A549 (cell line): ENCODE results near the gene MUC6. TPM values are rescaled to one million over a fixed set of nuclear protein-coding genes. Genes with fewer than 3 reads are reported as not detected.
A peak's percentile ranks its signal among the peaks of the same experiment; 100 is the strongest.
"Not testable (repeated sequence)": the region's sequence is repeated elsewhere in the genome, so short reads cannot be mapped to it uniquely, and the experiment has no call there.

Source experiments
- ATAC-seq, 2 experiments: fragments of 200-7000 bp in 1 of 2; fragments of >200 bp in 1 of 2; cut with Nextera tagmentation in 1 of 2; cut with Tn5 transposase in 1 of 2; 3 replicates each; pipeline versions ENCODE4 v1.8.0 to v1.9.1; 2018 to 2020; ENCODE audit warnings: mild to moderate bottlenecking in 1 of 2, moderate library complexity in 1 of 2
- CTCF ChIA-PET: fragments of 300-600 bp; sonication (Branson Sonifier 250); formaldehyde crosslinking; extraction: SDS; loops from one replicate; lab custom pipeline; 2021; ENCODE audit warnings: antibody characterized with exemption, inconsistent platforms; lab: Yijun Ruan, JAX
- POLR2A ChIA-PET: fragments of 350-600 bp; formaldehyde crosslinking; extraction: SDS; loops from one replicate; lab custom pipeline; 2021; ENCODE audit warnings: antibody characterized with exemption, inconsistent platforms; lab: Yijun Ruan, JAX
- DNase-seq, 2 experiments: peaks; one replicate each; pipeline versions ENCODE4 v3.0.0 to v3.0.0-alpha.2; 2011 to 2016; ENCODE audit warnings: low read depth in 1 of 2, low spot score in 1 of 2
- FAIRE-seq: peaks from 2 replicates; lab custom pipeline; 2011; peaks lifted over from hg19 to GRCh38; lab: Jason Lieb, UNC
- H3K27ac ChIP-seq, 2 experiments: fragments of >200 bp; sonication (Bioruptor Twin); formaldehyde crosslinking; 3 replicates each; pipeline ENCODE4 v1.5.1; 2016 to 2017
- H3K4me1 ChIP-seq: fragments of >200 bp; sonication (Bioruptor Twin); formaldehyde crosslinking; 3 replicates; pipeline ENCODE4 v1.6.1; 2016
- H3K4me2 ChIP-seq: fragments of >200 bp; sonication (Bioruptor Twin); formaldehyde crosslinking; 3 replicates; pipeline ENCODE4 v1.6.1; 2016
- H3K4me3 ChIP-seq: fragments of >200 bp; sonication (Bioruptor Twin); formaldehyde crosslinking; 3 replicates; pipeline ENCODE4 v1.5.1; 2016
- H3K9me3 ChIP-seq: fragments of >200 bp; sonication (Bioruptor Twin); formaldehyde crosslinking; 3 replicates; pipeline ENCODE4 v1.6.1; 2016
- CHD4 ChIP-seq: fragments of 200-600 bp; sonication (generic); IDR thresholded peaks from 2 replicates; pipeline ENCODE4 v1.6.1; 2016; ENCODE audit warnings: antibody characterized with exemption, mild to moderate bottlenecking, borderline replicate concordance
- EP300 ChIP-seq, 2 experiments: fragments of >200 bp; sonication (Bioruptor Twin); formaldehyde crosslinking; IDR thresholded peaks; 2 replicates in 1 of 2; 3 replicates in 1 of 2; pipeline ENCODE4 v1.6.1; 2016 to 2017
- ESRRA ChIP-seq: fragments of 150-350 bp; IDR thresholded peaks from 2 replicates; pipeline ENCODE4 v1.6.1; 2014; ENCODE audit warnings: mild to moderate bottlenecking, low read length, borderline replicate concordance
- FOSL2 ChIP-seq, 2 experiments: fragments of 450-650 bp in 1 of 2; fragments of >200 bp in 1 of 2; sonication (Bioruptor Twin) in 1 of 2; formaldehyde crosslinking; IDR thresholded peaks; 2 replicates each; pipeline versions ENCODE4 v1.5.0 to v1.6.1; 2016 to 2020; ENCODE audit warnings: mild to moderate bottlenecking in 1 of 2, moderate library complexity in 1 of 2
- HOXB5 ChIP-seq: fragments of 250-450 bp; sonication (Bioruptor Pico); IDR thresholded peaks from 2 replicates; pipeline ENCODE4 v1.5.0; 2020; ENCODE audit warnings: mild to moderate bottlenecking, moderate library complexity
- MYC ChIP-seq: IDR thresholded peaks from 2 replicates; pipeline ENCODE4 v1.6.1; 2012; ENCODE audit warnings: mild to moderate bottlenecking, inconsistent platforms, low read length, improper control_type of control experiment, borderline replicate concordance
- NR3C1 ChIP-seq: fragments of >200 bp; sonication (Bioruptor Twin); formaldehyde crosslinking; IDR thresholded peaks from 3 replicates; pipeline ENCODE4 v1.6.1; 2017
- PBX3 ChIP-seq: IDR thresholded peaks from 2 replicates; pipeline ENCODE4 v1.6.1; 2012
- RAD21 ChIP-seq, 2 experiments: fragments of >200 bp in 1 of 2; sonication (Bioruptor Twin) in 1 of 2; formaldehyde crosslinking in 1 of 2; IDR thresholded peaks in 1 of 2; conservative IDR thresholded peaks in 1 of 2; 2 replicates in 1 of 2; 3 replicates in 1 of 2; pipeline ENCODE4 v1.6.1; 2012 to 2018; ENCODE audit warnings: inconsistent platforms in 1 of 2
- RARB ChIP-seq: fragments of 250-450 bp; sonication (Bioruptor Pico); IDR thresholded peaks from 2 replicates; pipeline ENCODE4 v1.8.0; 2021; ENCODE audit warnings: mild to moderate bottlenecking, moderate library complexity
- SMC3 ChIP-seq: fragments of >200 bp; sonication (Bioruptor Twin); formaldehyde crosslinking; IDR thresholded peaks from 3 replicates; pipeline ENCODE4 v1.6.1; 2018; ENCODE audit warnings: inconsistent platforms
- ZFP36 ChIP-seq: fragments of 450-650 bp; IDR thresholded peaks from 2 replicates; pipeline ENCODE4 v1.6.1; 2014; ENCODE audit warnings: borderline replicate concordance; ENCODE audit not compliant: partially characterized antibody
- WGBS: methylation state at CpG from one replicate; pipeline ENCODE4 v1.1.6; 2017; ENCODE audit errors: missing lambda C conversion rate; 5-methylcytosine and 5-hydroxymethylcytosine counted together
- polyA plus RNA-seq, 4 experiments: library from polyadenylated mRNA; depleted of rRNA in 3 of 4; stranded (reverse); fragments of >200 nt; fragmentation: RNase III in 1 of 4; extraction: RNeasy Plus Mini Kit Qiagen cat#74134 plus additional on column Dnase treatment in 1 of 4; gene quantifications; 2 replicates in 3 of 4; 3 replicates in 1 of 4; pipeline ENCODE4 v1.2.3, GENCODE V29; 2011 to 2017
- TF ChIP-seq, protein P1 (sequence below): fragments of >200 bp; sonication (Bioruptor Twin); formaldehyde crosslinking; IDR thresholded peaks from 3 replicates; pipeline ENCODE4 v1.5.1; 2016
- TF ChIP-seq, protein P2 (sequence below): IDR thresholded peaks from 2 replicates; pipeline ENCODE4 v1.6.1; 2012
- TF ChIP-seq, protein P3 (sequence below): fragments of >200 bp; sonication (Bioruptor Twin); formaldehyde crosslinking; IDR thresholded peaks from 3 replicates; pipeline ENCODE4 v1.6.1; 2016

Gene MUC6
- polyA plus RNA-seq, 2 of the 4 experiments (the other 2 are of a cell fraction): not detected

GRCh38 chr11:976431-977160, 59.9 kb downstream of the MUC6 start (continued):
- TF ChIP-seq, protein P1, sequence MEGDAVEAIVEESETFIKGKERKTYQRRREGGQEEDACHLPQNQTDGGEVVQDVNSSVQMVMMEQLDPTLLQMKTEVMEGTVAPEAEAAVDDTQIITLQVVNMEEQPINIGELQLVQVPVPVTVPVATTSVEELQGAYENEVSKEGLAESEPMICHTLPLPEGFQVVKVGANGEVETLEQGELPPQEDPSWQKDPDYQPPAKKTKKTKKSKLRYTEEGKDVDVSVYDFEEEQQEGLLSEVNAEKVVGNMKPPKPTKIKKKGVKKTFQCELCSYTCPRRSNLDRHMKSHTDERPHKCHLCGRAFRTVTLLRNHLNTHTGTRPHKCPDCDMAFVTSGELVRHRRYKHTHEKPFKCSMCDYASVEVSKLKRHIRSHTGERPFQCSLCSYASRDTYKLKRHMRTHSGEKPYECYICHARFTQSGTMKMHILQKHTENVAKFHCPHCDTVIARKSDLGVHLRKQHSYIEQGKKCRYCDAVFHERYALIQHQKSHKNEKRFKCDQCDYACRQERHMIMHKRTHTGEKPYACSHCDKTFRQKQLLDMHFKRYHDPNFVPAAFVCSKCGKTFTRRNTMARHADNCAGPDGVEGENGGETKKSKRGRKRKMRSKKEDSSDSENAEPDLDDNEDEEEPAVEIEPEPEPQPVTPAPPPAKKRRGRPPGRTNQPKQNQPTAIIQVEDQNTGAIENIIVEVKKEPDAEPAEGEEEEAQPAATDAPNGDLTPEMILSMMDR: no peak
- TF ChIP-seq, all 56 proteins: peak for 0

GRCh38 chr11:975827-976226, 60.7 kb downstream of the MUC6 start:
- TF ChIP-seq, protein P2, sequence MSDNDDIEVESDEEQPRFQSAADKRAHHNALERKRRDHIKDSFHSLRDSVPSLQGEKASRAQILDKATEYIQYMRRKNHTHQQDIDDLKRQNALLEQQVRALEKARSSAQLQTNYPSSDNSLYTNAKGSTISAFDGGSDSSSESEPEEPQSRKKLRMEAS: peak; percentile 29; the same call in 1 of the 2 replicates
- no peak for TF ChIP-seq NR3C1
- no peak for TF ChIP-seq MYC
- TF ChIP-seq EP300 (IDR thresholded peaks at IDR 0.05): no peak
- TF ChIP-seq ZFP36: no peak
- TF ChIP-seq RAD21 (conservative IDR thresholded peaks at IDR 0.05 in 1 of 2, IDR thresholded peaks at IDR 0.05 in 1 of 2): peak; percentile 44 to 57
- TF ChIP-seq PBX3: no peak
- no peak for TF ChIP-seq HOXB5
- TF ChIP-seq FOSL2 (IDR thresholded peaks at IDR 0.05): no peak
- TF ChIP-seq FOSL2 (CRISPR knock-in tag; IDR thresholded peaks at IDR 0.05): no peak
- peak; percentile 65 for TF ChIP-seq SMC3
- TF ChIP-seq, protein P1: peak; percentile 52
- TF ChIP-seq, protein P3, sequence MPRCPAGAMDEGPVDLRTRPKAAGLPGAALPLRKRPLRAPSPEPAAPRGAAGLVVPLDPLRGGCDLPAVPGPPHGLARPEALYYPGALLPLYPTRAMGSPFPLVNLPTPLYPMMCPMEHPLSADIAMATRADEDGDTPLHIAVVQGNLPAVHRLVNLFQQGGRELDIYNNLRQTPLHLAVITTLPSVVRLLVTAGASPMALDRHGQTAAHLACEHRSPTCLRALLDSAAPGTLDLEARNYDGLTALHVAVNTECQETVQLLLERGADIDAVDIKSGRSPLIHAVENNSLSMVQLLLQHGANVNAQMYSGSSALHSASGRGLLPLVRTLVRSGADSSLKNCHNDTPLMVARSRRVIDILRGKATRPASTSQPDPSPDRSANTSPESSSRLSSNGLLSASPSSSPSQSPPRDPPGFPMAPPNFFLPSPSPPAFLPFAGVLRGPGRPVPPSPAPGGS: no peak
- TF ChIP-seq CHD4: no peak
- no peak for TF ChIP-seq ESRRA
- no peak for TF ChIP-seq RARB (CRISPR knock-in tag)
- Histone ChIP-seq H3K4me2 (no peak overlapping the region), H3K4me3 (no peak overlapping the region), H3K9me3 (no peaks in the 10 kb centered on the region), H3K27ac (no peak overlapping the region), H3K4me1 (0 out of 3 replicates have a peak, but pooled peaks cover 4% of the 10 kb centered on the region)
- DNase-seq (peak; percentile 57 to 78), ATAC-seq (peak; percentile 73 to 88), FAIRE-seq (no peak)
- ChIA-PET CTCF (interaction anchor here (0.7 to 1.6 kb wide), 12 partner anchors 8 to 116 kb away, joined by 3 to 5 read pairs (median 3); partner anchors contain the start of gene MUC2), POLR2A (no interaction called here)
- 67% methylated on average over 14 of the region's 15 CpGs for WGBS

GRCh38 chr11:975376-975775, 61.1 kb downstream of the MUC6 start:
- H3K4me2 ChIP-seq, H3K9me3 ChIP-seq, ATAC-seq, H3K4me1 ChIP-seq, H3K4me3 ChIP-seq, FAIRE-seq, POLR2A ChIA-PET, H3K27ac ChIP-seq, DNase-seq: not testable (repeated sequence)
- CTCF ChIA-PET: interaction anchor here (0.7 to 1.5 kb wide), 11 partner anchors 9 to 116 kb away, joined by 3 to 4 read pairs (median 3); partner anchors contain the start of gene MUC2
- WGBS: 87% methylated on average over 41 of the region's 41 CpGs
